Cerebellar cortex (tissue), 1 donor: ENCODE results near the gene RPS6KL1.

Experiments
- DNase-seq: peaks from one replicate; pipeline ENCODE4 v3.0.0-alpha.2; 2015; ENCODE audit warnings: low spot score

Gene RPS6KL1

DNA sequence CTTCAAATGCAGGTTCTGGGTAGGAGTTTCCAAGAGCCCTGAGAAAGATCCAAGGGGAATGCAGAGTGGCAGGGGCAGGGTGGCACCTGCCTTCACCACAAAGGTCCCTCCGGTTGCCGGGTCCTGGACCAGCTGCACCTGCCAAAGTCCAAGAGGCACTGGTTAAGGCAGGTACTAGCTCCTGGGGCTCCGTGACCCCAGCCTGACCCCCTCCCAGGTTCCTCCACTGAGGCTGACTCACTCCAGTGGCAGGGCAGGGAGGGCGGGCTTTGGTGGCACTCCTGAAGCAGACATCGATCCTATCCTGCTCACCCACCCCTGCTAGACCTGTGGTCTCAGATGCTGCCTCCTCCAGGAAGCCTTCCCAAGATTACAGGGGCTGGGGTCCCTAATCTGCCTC, 11.4 kb downstream of the RPS6KL1 start:
- DNase-seq = no peak

DNA sequence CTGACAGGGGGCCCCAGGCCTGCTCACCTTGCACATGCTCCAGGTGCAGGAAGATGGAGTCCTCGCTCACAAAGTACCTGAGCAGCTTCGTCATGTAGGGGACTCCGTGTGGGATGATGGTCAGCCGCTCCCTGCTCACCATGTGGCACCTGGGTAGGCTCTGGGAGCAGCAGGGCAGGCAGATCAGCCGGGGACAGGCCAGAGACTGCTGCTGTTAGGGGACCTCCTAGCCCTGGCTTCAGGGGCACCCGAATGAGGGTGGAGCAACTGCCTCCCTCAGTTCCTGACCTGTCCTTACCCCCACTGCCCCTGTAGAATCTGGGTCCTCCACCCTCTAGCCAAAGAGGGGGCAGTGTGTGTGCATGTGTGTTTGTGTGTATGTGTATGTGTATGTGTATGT, 11.8 kb downstream of the RPS6KL1 start:
- no peak for DNase-seq

DNA sequence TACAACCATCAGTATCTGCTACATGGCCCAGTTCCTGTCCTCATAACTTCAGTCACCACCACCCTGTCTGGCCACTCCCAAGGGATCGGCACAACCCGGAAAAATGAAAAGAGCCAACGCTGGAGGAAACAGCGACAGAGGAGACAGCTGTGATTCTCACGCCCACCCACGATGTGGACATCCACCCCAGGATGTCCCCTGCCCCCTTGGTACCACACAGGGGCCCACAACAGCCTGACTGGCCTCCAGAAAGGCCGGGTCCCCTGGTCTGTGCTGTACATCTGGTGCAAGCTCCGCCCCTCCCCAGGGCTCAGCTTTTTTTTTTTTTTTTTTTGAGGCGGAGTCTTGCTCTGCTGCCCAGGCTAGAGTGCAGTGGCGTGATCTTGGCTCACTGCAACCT, 12.5 kb downstream of the RPS6KL1 start:
- no peak for DNase-seq

GRCh38 chr14:74909911-74910310, 13.1 kb downstream of the RPS6KL1 start:
- DNase-seq = no peak

- no peak for DNase-seq
These were observed 13.6 kb downstream of the RPS6KL1 start for GRCh38 chr14:74909501-74909900.

GRCh38 chr14:74908861-74909341, 14.2 kb downstream of the RPS6KL1 start:
- no peak for DNase-seq

DNA sequence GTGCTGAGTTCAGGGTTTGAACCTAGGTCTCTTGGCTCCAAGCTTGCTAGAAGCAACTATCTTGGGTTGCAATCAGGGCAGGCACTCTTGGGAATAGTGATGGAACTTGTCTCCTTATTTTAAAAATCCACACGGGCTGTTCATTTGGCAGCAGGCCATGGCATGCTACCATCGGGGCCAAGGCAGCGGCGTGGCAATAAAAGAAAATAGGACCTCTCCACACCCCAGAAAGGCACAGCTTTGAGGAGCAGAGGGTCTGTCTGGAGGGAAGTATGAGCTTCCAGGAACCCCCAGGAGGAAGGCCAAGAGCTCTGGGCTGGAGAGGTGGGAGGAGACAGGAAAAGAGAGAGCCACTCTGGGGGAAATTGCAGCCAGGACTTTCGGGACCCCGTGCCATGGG, 15.3 kb downstream of the RPS6KL1 start:
- no peak for DNase-seq

DNA sequence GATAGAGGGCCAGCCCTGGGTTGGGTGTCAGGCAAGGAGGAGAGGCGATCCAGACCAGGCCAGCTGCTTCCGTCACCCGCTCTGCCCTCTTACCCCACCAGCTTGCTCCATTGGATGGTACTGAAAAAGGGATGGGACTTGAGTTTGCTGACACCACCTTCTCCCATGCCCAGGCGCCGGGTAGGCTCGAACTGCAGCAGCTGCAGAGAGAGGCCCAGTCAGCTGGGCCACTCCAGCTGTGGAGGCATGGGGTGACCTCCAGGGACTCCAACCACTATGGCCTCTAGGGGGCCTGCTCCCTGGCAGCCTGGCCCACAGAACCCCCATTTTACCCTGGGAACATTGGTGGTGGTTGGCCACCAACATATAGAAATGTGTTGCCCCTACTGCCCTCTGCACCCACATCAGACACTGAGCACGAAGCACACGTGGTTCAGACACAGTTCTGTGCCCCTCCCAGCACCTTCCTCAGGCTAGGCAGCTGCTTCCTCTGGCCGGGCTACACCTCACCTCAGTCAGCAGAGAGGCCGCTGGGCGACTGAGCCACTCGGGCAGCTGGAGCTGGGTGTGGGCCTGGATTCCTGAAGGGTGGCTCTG, 16.0 kb downstream of the RPS6KL1 start:
- DNase-seq = no peak

DNA sequence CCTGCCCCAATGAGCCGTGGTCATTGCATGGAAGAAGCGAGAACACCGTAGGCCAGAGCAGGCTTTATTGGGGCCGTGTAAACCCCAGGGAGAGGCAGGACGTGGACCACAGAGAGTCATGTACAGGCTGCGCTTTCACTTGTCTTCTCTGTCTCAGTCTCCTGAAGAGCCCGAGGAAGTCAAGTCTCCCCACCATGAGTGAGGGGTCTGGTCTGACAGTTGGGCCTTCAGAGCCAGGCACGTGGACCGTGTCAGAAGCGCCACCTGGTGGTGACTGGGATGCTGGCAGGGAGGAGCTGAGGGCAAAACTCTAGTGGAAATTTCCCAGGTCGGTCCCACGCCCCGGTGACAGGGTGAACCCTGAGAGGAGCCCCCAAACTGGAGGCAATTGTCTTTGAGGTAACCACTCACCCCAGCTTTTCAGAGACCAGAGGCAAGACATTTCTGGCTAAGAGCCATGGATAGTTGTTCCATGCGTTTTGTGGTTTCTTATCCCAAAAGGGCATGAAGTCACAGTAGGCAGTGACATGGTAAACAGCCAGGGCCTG, 17.4 kb downstream of the RPS6KL1 start:
- peak; percentile 68 for DNase-seq

DNA sequence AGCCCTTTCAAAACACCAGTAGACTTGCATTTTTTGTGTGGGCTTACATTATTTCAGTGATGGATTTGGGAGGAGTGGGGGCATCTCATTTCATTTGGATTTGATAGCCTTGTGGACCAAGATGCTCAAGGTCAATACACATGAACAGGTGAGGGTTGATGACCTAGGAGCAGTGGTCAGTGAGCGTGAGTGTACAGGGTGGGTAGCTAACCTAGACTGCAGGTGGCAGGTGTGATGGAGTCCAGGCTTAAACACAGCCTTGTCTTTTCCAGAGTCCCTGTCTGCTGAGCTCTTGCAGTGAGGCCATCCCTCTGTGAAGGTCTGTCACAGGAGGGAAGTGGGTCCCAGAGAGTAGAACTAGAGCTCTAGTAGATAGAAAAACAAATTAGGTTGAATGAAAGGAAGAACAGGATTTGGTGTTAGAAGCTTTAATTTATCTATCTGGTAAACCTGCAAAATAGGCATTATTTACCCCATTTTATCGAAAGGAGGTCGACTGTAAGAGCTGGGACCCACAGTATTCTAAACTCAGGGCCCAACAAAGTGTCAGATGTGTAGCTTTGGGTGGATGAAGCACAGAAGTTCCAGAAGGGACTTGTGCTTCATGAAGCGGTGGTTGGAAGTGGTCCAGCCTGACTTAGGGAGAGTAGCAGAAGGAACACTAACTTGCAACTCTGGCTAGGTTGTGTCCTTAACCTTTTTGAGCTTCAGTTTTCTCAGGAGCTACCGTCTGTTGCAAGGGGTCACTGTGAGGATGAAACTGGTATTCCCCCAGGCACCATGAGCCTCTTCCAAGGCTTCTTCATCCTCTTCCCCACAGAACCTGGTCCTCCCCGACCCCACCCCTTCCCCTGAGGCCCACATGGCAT, 18.2 kb downstream of the RPS6KL1 start:
- no peak for DNase-seq

GRCh38 chr14:74902941-74903705, 19.9 kb downstream of the RPS6KL1 start:
- DNase-seq = no peak

DNA sequence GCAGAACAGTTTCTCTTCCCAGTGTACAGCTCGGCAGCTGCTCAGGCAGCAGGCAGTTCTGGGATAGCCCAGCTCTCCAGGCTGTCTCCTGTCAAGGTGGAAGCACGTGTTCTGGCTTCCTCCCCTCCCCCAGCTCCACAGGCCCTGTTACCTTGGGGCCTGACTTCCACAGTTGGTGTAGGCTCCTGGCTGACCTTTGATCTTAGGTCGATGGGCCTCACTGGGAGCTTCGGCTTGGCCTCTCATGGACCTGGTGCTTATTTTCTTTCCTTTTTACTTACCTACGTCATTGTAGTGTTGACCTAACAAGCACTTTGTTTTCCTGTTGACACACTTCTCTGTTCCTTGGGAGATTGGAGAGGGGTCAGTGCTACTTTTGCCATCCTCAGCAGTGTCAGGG, 24.4 kb downstream of the RPS6KL1 start:
- no peak for DNase-seq

DNA sequence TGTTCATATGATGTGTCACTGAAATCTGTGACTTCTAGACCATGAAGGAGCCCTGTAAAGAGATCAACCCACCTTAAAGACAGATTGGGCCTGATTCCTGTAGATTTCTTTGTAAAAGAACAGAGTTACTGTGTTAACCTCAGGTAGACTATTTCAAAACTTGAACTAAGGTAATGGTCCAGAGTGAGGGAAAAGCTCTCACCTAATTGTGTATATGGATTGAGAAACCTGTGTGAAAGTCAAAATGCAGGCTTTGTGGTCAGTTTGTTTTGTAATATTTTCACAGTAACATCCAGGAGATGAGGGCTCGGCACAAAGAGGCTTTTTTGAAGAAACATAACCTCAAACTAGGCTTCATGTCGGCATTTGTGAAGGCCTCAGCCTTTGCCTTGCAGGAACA, 25.0 kb downstream of the RPS6KL1 start:
- no peak for DNase-seq

DNA sequence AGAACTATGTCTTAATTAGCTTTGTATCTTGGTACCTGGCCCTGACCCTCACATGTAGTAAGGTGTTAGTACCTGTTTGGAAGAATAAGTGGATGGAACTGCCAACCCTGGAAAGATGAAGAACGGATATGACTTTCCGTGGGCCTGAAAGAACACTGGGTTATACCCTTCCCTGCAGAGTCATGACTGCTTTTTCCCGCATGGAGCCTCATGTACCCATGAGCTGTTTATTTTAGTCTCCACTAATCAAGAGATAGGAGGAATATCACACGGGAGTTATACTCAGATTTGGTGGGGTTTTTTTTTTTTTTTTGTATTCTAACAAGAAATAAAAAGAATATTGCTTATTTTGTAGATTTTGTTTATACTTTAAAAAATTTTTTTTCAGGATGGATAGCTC, 25.4 kb downstream of the RPS6KL1 start:
- DNase-seq = no peak

- no peak for DNase-seq
These were observed 26.7 kb downstream of the RPS6KL1 start for GRCh38 chr14:74896400-74896799.

GRCh38 chr14:74893614-74894091, 29.4 kb downstream of the RPS6KL1 start:
- no peak for DNase-seq

DNA sequence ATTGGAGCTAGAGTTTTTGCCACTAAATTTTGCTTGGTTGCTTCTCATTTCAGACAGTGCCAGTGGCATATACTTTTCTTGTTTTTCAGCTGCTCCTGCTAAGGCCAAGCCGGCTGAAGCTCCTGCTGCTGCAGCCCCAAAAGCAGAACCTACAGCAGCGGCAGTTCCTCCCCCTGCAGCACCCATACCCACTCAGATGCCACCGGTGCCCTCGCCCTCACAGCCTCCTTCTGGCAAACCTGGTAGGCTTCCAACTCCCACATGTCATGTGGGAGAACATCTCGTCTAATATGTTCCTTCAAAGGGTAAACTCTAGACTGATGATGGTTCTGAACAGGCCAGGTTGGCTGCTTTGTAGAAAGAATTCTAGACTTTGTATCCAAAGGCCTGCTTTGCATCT, 30.3 kb downstream of the RPS6KL1 start:
- no peak for DNase-seq

DNA sequence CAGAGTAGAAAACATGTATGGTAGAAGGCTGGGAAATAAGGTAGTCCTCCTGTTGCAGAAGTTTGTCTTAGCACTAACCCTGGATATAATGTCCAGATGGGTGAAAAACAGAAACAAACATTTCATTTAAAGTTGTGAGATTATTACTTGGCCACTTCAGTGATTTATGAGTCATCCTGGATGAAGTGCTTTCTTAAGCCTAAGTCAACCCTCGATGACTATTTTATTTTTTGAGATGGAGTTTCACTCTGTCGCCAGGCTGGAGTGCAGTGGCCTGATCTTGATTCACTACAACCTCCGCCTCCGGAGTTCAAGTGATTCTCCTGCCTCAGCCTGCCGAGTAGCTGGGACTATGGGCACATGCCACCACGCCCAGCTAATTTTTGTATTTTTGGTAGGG, 31.2 kb downstream of the RPS6KL1 start:
- no peak for DNase-seq

DNA sequence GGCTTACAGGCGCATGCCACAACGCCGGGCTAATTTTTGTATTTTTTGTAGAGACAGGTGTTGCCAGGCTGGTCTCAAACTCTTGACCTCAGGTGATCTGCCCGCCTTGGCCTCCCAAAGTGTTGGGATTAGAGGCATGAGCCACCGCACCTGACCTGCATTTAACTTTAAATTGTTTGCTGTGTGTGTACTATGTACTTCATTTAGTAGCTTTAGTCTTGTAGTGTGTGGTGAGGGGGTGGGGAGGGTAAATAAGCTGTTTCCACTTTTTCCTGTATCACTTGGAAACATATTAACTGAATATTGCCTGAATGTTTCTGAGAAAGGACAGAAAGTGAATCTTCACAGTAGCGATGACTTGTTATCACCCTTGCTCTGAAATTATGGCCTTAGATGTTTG, 32.8 kb downstream of the RPS6KL1 start:
- no peak for DNase-seq

- no peak for DNase-seq
These were observed 34.6 kb downstream of the RPS6KL1 start for GRCh38 chr14:74888164-74889158.

GRCh38 chr14:74886001-74886400, 37.1 kb downstream of the RPS6KL1 start:
- no peak for DNase-seq
